IMR-90 (cell line): ENCODE results near the gene SORBS1. TPM values are rescaled to one million over a fixed set of nuclear protein-coding genes. Genes with fewer than 3 reads are reported as not detected.

Experiments used
- ATAC-seq: fragments of 200-7000 bp; cut with Tn5 transposase; 2 replicates; pipeline ENCODE4 v1.9.1; 2020; ENCODE audit warnings: low read depth, mild to moderate bottlenecking, moderate library complexity
- BruUV-seq: library from RNA; stranded (reverse); fragments of 400-500 nt; replicated peaks from 2 replicates; lab custom pipeline; 2021; lab: Mats Ljungman, UMichigan
- CTCF ChIA-PET: fragments of 300-600 bp; formaldehyde crosslinking; extraction: SDS; loops from one replicate; lab custom pipeline; 2021; ENCODE audit warnings: antibody characterized with exemption; lab: Yijun Ruan, JAX
- POLR2A ChIA-PET: fragments of 300-600 bp; sonication (Branson Sonifier 250); formaldehyde crosslinking; loops from one replicate; lab custom pipeline; 2022; ENCODE audit warnings: antibody characterized with exemption; ENCODE audit not compliant: unreplicated experiment; lab: Charles Lee
- DNase-seq: peaks from one replicate; pipeline ENCODE4 v3.0.0; 2013
- H2AFZ ChIP-seq: replicated peaks from 2 replicates; pipeline ENCODE3; 2013; ENCODE audit warnings: low read length, mild to moderate bottlenecking; ENCODE audit not compliant: poor library complexity
- H2AK5ac ChIP-seq: 2 replicates; pipeline ENCODE4 v1.6.1; 2013; ENCODE audit warnings: low read depth, low read length, inconsistent platforms
- H2AK9ac ChIP-seq: replicated peaks from 2 replicates; pipeline ENCODE3; 2013; ENCODE audit warnings: mild to moderate bottlenecking, low read depth, low read length, moderate library complexity; ENCODE audit not compliant: poor library complexity
- H2BK120ac ChIP-seq: 2 replicates; pipeline ENCODE4 v1.6.1; 2013; ENCODE audit warnings: low read depth, low read length, inconsistent platforms
- H2BK15ac ChIP-seq: 3 replicates; pipeline ENCODE4 v1.6.1; 2013; ENCODE audit warnings: low read depth, low read length, inconsistent platforms
- H2BK20ac ChIP-seq: 2 replicates; pipeline ENCODE4 v1.6.1; 2013; ENCODE audit warnings: low read depth, mild to moderate bottlenecking, inconsistent platforms, low read length, moderate library complexity
- H2BK5ac ChIP-seq: 2 replicates; pipeline ENCODE4 v1.6.1; 2013; ENCODE audit warnings: mild to moderate bottlenecking, low read depth, low read length, inconsistent platforms; ENCODE audit not compliant: poor library complexity, severe bottlenecking
- H3K14ac ChIP-seq: replicated peaks from 2 replicates; pipeline ENCODE4 v1.6.1; 2013; ENCODE audit warnings: low read depth, low read length, inconsistent platforms
- H3K18ac ChIP-seq: 2 replicates; pipeline ENCODE4 v1.6.1; 2013; ENCODE audit warnings: low read depth, low read length, control low read depth
- H3K23ac ChIP-seq: 2 replicates; pipeline ENCODE4 v1.6.1; 2013; ENCODE audit warnings: low read depth, low read length, inconsistent platforms
- H3K27ac ChIP-seq: 2 replicates; pipeline ENCODE4 v1.5.1; 2013; ENCODE audit warnings: mild to moderate bottlenecking, control low read depth, low read length; ENCODE audit not compliant: insufficient read depth
- H3K27me3 ChIP-seq: 2 replicates; pipeline ENCODE4 v1.6.1; 2013; ENCODE audit warnings: low read length; ENCODE audit not compliant: control insufficient read depth, insufficient read depth
- H3K36me3 ChIP-seq: 2 replicates; pipeline ENCODE4 v1.6.1; 2013; ENCODE audit warnings: low read length, mixed read lengths; ENCODE audit not compliant: control insufficient read depth, insufficient read depth
- H3K4ac ChIP-seq: 2 replicates; pipeline ENCODE4 v1.6.1; 2013; ENCODE audit warnings: low read depth, low read length, inconsistent platforms
- H3K4me1 ChIP-seq: 2 replicates; pipeline ENCODE4 v1.6.1; 2013; ENCODE audit warnings: low read length, mixed read lengths; ENCODE audit not compliant: control insufficient read depth, insufficient read depth
- H3K4me2 ChIP-seq: 2 replicates; pipeline ENCODE4 v1.6.1; 2013; ENCODE audit warnings: low read depth, mild to moderate bottlenecking, control low read depth, low read length, moderate library complexity
- H3K4me3 ChIP-seq: 2 replicates; pipeline ENCODE4 v1.5.1; 2013; ENCODE audit warnings: low read depth, mild to moderate bottlenecking, control low read depth, low read length, moderate library complexity; ENCODE audit not compliant: insufficient read depth
- H3K56ac ChIP-seq: 2 replicates; pipeline ENCODE4 v1.6.1; 2013; ENCODE audit warnings: low read length, inconsistent platforms; ENCODE audit not compliant: insufficient read depth; ENCODE audit errors: extremely low read depth
- H3K79me1 ChIP-seq, 2 experiments: 2 replicates each; pipeline ENCODE4 v1.6.1; 2013; ENCODE audit warnings: low read length in 2 of 2, inconsistent platforms in 1 of 2, low read depth in 1 of 2
- H3K9ac ChIP-seq: 2 replicates; pipeline ENCODE4 v1.6.1; 2013; ENCODE audit warnings: low read depth, low read length, control low read depth
- H3K9me1 ChIP-seq: 2 replicates; pipeline ENCODE4 v1.6.1; 2013; ENCODE audit warnings: low read length, inconsistent platforms; ENCODE audit not compliant: insufficient read depth
- H3K9me3 ChIP-seq: 2 replicates; pipeline ENCODE4 v1.6.1; 2013; ENCODE audit warnings: low read length; ENCODE audit not compliant: control insufficient read depth, insufficient read depth
- H4K20me1 ChIP-seq: 2 replicates; pipeline ENCODE4 v1.6.1; 2013; ENCODE audit warnings: low read length, inconsistent platforms; ENCODE audit not compliant: insufficient read depth
- H4K5ac ChIP-seq: 2 replicates; pipeline ENCODE4 v1.6.1; 2013; ENCODE audit warnings: mild to moderate bottlenecking, low read depth, low read length, control low read depth
- H4K8ac ChIP-seq, 2 experiments: 2 replicates each; pipeline ENCODE4 v1.6.1; 2013; ENCODE audit warnings: low read depth in 2 of 2, low read length in 2 of 2, control low read depth in 1 of 2, inconsistent platforms in 1 of 2
- H4K91ac ChIP-seq: 2 replicates; pipeline ENCODE4 v1.6.1; 2013; ENCODE audit warnings: low read depth, low read length, inconsistent platforms; ENCODE audit not compliant: insufficient read depth
- CHD1 ChIP-seq: IDR thresholded peaks from 2 replicates; pipeline ENCODE4 v1.6.1; 2012; ENCODE audit warnings: low read depth, low read length, improper control_type of control experiment
- FOS ChIP-seq: fragments of 150-350 bp; IDR thresholded peaks from 2 replicates; pipeline ENCODE4 v1.6.1; 2016; ENCODE audit warnings: low read depth, low read length
- WGBS, 2 experiments: methylation state at CpG; one replicate each; pipeline versions ENCODE4 v1.1.5 to v1.1.7; 2013; ENCODE audit warnings: missing lambda C conversion rate in 2 of 2; ENCODE audit not compliant: insufficient read length in 1 of 2; ENCODE audit errors: extremely low coverage in 2 of 2; 5-methylcytosine and 5-hydroxymethylcytosine counted together
- dilution Hi-C: fragments of 300-500 bp; cut with HindIII; formaldehyde crosslinking; loops from one replicate; pipeline ENCODE4 v1.14.3; 2018; ENCODE audit warnings: low sequenced_read_pairs; ENCODE audit not compliant: unreplicated experiment
- in situ Hi-C: fragments of 300-500 bp; cut with MboI; formaldehyde crosslinking; loops from 3 replicates; pipeline ENCODE4 v1.14.3; 2019; ENCODE audit warnings: low sequenced_read_pairs, inconsistent platforms, mixed read lengths
- intact Hi-C: fragments of 100-400 bp; cut with micrococcal nuclease; formaldehyde crosslinking; loops from 2 replicates; pipeline ENCODE4 v1.10.0; 2022
- polyA plus RNA-seq, 3 experiments: library from polyadenylated mRNA; depleted of rRNA; stranded (reverse); fragments of >200 nt; gene quantifications; 2 replicates each; pipeline ENCODE4 v1.2.3, GENCODE V29; 2012; ENCODE audit warnings: low replicate concordance in 1 of 3
- total RNA-seq: library from RNA; depleted of rRNA; stranded (reverse); fragments of >200 nt; gene quantifications from 2 replicates; pipeline ENCODE4 v1.2.3, GENCODE V29; 2012

Gene SORBS1
- total and polyA plus RNA-seq, 2 of the 4 experiments (the other 2 are of a cell fraction) = 0.18 to 0.32 TPM

DNA sequence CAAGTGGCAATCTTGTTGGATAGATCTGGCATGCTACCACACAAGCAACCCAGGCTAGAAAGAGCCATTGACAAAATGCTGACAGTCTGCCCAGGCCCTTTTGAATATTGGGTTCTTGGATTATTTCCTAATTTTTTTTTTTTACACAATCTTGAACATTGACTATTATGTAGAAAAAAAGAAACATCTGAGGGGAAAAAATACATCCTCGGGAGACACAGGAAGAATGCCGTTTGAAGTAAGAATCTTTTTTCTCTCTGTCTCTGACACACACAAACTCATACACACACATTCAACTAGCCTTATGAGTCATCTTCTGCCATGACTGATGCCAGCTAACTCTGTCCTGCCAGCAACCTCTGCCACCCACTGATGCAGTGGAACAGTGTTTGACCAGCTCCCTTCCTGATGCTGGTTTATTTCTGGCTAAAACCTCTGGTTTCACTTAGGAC, 47.2 kb downstream of the SORBS1 start:
- no CpG with 5 or more reads among the region's 2 CpGs for WGBS, 2 experiments
- peak; percentile 10 for DNase-seq
- Histone ChIP-seq H2AK9ac (no peak overlapping the region), H3K27ac (no peak overlapping the region), H3K4me1 (no peaks in the 10 kb centered on the region), H3K4ac (no peak overlapping the region), H3K4me3 (no peak overlapping the region), H2BK120ac (no peak overlapping the region), H3K14ac (no peak overlapping the region), H3K79me1 (no peaks in the 10 kb centered on the region), H2BK5ac (no peak overlapping the region), H3K36me3 (no peaks in the 10 kb centered on the region), H2AFZ (no peak overlapping the region), H3K4me2 (no peak overlapping the region), H2AK5ac (no peak overlapping the region), H4K20me1 (no peaks in the 10 kb centered on the region), H2BK15ac (no peak overlapping the region), H3K9me3 (no peaks in the 10 kb centered on the region), H3K23ac (no peak overlapping the region), H3K27me3 (no peaks in the 10 kb centered on the region; the same call in 1 of the 2 replicates), H3K9ac (no peak overlapping the region), H4K91ac (no peak overlapping the region), H3K56ac (no peak overlapping the region), H4K5ac (no peak overlapping the region), H4K8ac (no peak overlapping the region), H3K18ac (no peak overlapping the region), H3K9me1 (no peaks in the 10 kb centered on the region), H2BK20ac (no peak overlapping the region)
- in situ Hi-C loops (no loop called here), dilution Hi-C loops (no loop called here), intact Hi-C loops (no loop called here)
- no TSS peak for BruUV-seq
- ATAC-seq = no peak
- TF ChIP-seq FOS (0 out of 2 replicates have a peak, but pooled peaks have one; percentile 16), CHD1 (no peak)
- CTCF ChIA-PET = no interaction called here
- POLR2A ChIA-PET = no interaction called here
